HG02759 (cell line): ENCODE data around the gene KIRREL2.

Experiments
- ATAC-seq: cut with Tn5 transposase; IDR thresholded peaks from one replicate; pipeline ENCODE4 v1.9.1; 2021; ENCODE audit warnings: mild to moderate bottlenecking, moderate library complexity; ENCODE audit not compliant: unreplicated experiment

Gene KIRREL2

GRCh38 chr19:35913589-35913988 is 56.9 kb downstream of the KIRREL2 start:
- no peak for ATAC-seq

- no peak for ATAC-seq
Measured at GRCh38 chr19:35915443-35915842, 58.7 kb downstream of the KIRREL2 start.
